ENCODE measurements around the gene TNNC1. TPM values are rescaled to one million over a fixed set of nuclear protein-coding genes. Genes with fewer than 3 reads are reported as not detected.

Gene TNNC1
- total and polyA plus RNA-seq, 2 of the 13 experiments (the other 11 are each of a cell fraction or from before 2014, with no cell fraction given), result 11.8 to 36.4 TPM

DNA sequence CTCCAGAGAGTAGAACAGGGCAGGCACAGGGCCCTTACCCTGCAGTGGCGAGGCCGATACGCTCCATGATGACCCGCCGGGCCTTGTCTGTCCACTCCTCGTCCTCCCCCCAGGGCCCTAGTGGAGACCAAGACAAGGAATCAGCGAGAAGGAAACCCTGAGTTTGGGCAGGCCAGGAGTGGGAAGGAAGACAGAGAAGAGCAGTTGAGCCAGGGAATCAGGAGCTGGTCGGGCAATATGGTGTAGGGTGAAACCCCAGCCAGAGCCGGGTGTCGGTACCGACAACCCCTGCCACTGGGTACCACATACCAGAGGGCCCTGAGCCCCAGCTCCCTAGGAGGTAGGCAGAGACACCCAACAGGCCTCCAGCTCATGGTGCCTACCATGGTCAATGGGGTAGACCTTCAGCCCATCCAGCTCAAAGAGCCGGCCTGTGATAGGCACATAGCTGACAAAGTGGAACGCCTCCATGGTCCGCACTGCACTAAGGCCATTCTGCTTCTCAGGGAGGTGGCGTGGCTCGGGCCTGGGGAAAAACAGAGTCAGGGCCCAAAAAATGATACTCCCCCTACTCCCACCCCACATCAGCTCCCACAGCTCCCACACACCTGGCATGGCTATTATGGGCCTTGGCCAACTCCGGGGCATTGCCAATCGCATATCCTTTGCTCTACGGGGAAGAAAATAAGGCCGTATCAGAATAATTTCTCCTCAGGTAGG is 46.9 kb downstream of the TNNC1 start:
- Histone ChIP-seq H2AFZ (ENCODE audit: low read length) (no peak overlapping the region), H3K27me3 (ENCODE audit: control insufficient read depth in 1 of 2, insufficient read depth in 2 of 2, low read length in 2 of 2) (peaks cover 0 to 8% of the 10 kb centered on the region in 2 experiments; a peak in 1 of 5 replicates), H3K9ac (ENCODE audit: insufficient read depth, low read depth, low read length) (no peak overlapping the region), H3K27ac (ENCODE audit: extremely low read length, insufficient read depth, low read length) (no peak overlapping the region), H3K4me3 (replicated peaks in 1 of 3; ENCODE audit: insufficient read depth in 1 of 3, low read depth in 2 of 3, low read length in 3 of 3) (no peak overlapping the region), H3K79me2 (ENCODE audit: insufficient read depth, low read length) (peaks cover 26% of the 10 kb centered on the region), H3K4me2 (ENCODE audit: low read depth, low read length) (no peak overlapping the region), H3K4me1 (ENCODE audit: insufficient read depth, low read length) (peaks cover 22% of the 10 kb centered on the region), H3K36me3 (replicated peaks in 1 of 2; ENCODE audit: control insufficient read depth in 1 of 2, insufficient read depth in 2 of 2, low read length in 2 of 2) (peaks cover 28 to 64% of the 10 kb centered on the region in 2 experiments), H4K20me1 (ENCODE audit: insufficient read depth, low read length) (no peaks in the 10 kb centered on the region), H3K9me3 (ENCODE audit: low read length) (no peaks in the 10 kb centered on the region)
- no TSS peak for BruUV-seq (replicated peaks)
- TF ChIP-seq, protein P1, sequence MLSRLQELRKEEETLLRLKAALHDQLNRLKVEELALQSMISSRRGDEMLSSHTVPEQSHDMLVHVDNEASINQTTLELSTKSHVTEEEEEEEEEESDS (CRISPR knock-in tag; IDR thresholded peaks at IDR 0.05; ENCODE audit: borderline replicate concordance), result no peak
- no peak for TF ChIP-seq FOXP1 (IDR thresholded peaks at IDR 0.05)
- no peak for TF ChIP-seq FOXP1 (CRISPR knock-in tag; IDR thresholded peaks at IDR 0.05)
- TF ChIP-seq DRAP1 (CRISPR knock-in tag; IDR thresholded peaks at IDR 0.05), result no peak
- WGBS (ENCODE audit: low lambda C conversion rate), result over 99% methylated on average over 16 of the region's 20 CpGs
- ChIA-PET CTCF (ENCODE audit: low intra/inter-chr PET ratio, low total read pairs) (no interaction called here), POLR2A (interaction anchor here (0.6 kb wide), 1 partner anchor 53 kb away, joined by 3 read pairs; no protein-coding TSS in a partner anchor)
- DNase-seq (ENCODE audit: low spot score) (no peak), FAIRE-seq (no peak), ATAC-seq (no peak)
- in situ Hi-C loops (cut with HindIII; ENCODE audit: extremely low pct_ligation_motif_present, low pct_unique_long_range_greater_than_20kb) (no loop called here), intact Hi-C loops (cut with micrococcal nuclease; ENCODE audit: unreplicated experiment) (no loop called here)

DNA sequence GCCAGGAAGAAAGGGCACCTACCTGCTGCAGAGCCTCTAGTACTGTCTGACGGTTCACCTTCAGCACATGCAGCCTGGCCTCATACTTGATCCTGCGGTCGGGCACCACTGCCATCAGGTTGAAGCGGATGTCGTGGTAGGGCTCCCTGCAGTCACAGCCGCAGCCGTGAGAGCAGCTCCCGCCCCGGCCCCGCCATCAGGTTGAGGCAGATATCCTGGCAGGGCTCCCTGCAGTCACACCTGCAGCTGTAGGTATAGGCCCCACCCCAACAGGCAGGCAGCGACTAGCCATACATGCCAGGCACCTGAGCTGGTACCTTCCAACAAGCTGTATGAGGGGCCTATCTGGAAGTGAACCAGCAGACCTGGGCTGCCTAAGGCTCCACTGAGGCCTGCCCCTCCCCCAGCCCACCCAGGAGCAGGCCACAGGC is 47.6 kb downstream of the TNNC1 start:
- no TSS peak for BruUV-seq (replicated peaks)
- H3K36me3 ChIP-seq (replicated peaks in 1 of 2; ENCODE audit: control insufficient read depth in 1 of 2, insufficient read depth in 2 of 2, low read length in 2 of 2), result peaks cover 28 to 69% of the 10 kb centered on the region in 2 experiments

More for the DNA sequence above, 47.6 kb downstream of the TNNC1 start:
- in situ Hi-C loops (cut with HindIII; ENCODE audit: extremely low pct_ligation_motif_present, low pct_unique_long_range_greater_than_20kb), result no loop called here
- TF ChIP-seq RBFOX2 (IDR thresholded peaks at IDR 0.05; ENCODE audit: low read depth, low read length), result no peak; the same call in 1 of the 2 replicates
- no peak for TF ChIP-seq ZNF550 (CRISPR knock-in tag; IDR thresholded peaks at IDR 0.05; ENCODE audit: borderline replicate concordance)
- TF ChIP-seq ZNF430 (CRISPR knock-in tag; IDR thresholded peaks at IDR 0.05), result no peak
- no peak for TF ChIP-seq ZEB1 (IDR thresholded peaks at IDR 0.05; ENCODE audit: insufficient replicate concordance, low read depth)
- ChIA-PET POLR2A (no interaction called here), CTCF (ENCODE audit: low intra/inter-chr PET ratio, low total read pairs) (no interaction called here)
- Histone ChIP-seq H3K9me3 (ENCODE audit: low read length) (no peaks in the 10 kb centered on the region), H3K79me2 (ENCODE audit: insufficient read depth, low read length) (peaks cover 19% of the 10 kb centered on the region), H3K9ac (ENCODE audit: insufficient read depth, low read depth, low read length) (no peak overlapping the region), H3K4me2 (ENCODE audit: low read depth, low read length) (no peak overlapping the region), H4K20me1 (ENCODE audit: insufficient read depth, low read length) (no peaks in the 10 kb centered on the region), H2AFZ (ENCODE audit: low read length) (no peak overlapping the region), H3K4me1 (ENCODE audit: insufficient read depth, low read length) (peaks cover 15% of the 10 kb centered on the region), H3K4me3 (replicated peaks in 1 of 3; ENCODE audit: insufficient read depth in 1 of 3, low read depth in 2 of 3, low read length in 3 of 3) (no peak overlapping the region), H3K27ac (ENCODE audit: extremely low read length, insufficient read depth, low read length) (no peak overlapping the region), H3K27me3 (ENCODE audit: control insufficient read depth in 1 of 2, insufficient read depth in 2 of 2, low read length in 2 of 2) (peaks cover 0 to 8% of the 10 kb centered on the region in 2 experiments; a peak in 1 of 5 replicates)
- WGBS (ENCODE audit: low lambda C conversion rate), result 97% methylated on average over 3 of the region's 11 CpGs
- intact Hi-C loops (cut with micrococcal nuclease; ENCODE audit: unreplicated experiment), result no loop called here
- DNase-seq (ENCODE audit: low spot score) (no peak), FAIRE-seq (no peak), ATAC-seq (no peak)

Data from HepG2 (cell line).